Activated CD8-positive, alpha-beta memory T cell treated with anti-CD3 and anti-CD28 coated beads, Interleukin-2, amount 50 U/mL, for 4 hours (primary cell): ENCODE measurements around the gene KCNQ4.

Experiments
- DNase-seq: peaks from one replicate; pipeline ENCODE4 v3.0.0-alpha.2; 2020

The KCNQ4 gene

DNA sequence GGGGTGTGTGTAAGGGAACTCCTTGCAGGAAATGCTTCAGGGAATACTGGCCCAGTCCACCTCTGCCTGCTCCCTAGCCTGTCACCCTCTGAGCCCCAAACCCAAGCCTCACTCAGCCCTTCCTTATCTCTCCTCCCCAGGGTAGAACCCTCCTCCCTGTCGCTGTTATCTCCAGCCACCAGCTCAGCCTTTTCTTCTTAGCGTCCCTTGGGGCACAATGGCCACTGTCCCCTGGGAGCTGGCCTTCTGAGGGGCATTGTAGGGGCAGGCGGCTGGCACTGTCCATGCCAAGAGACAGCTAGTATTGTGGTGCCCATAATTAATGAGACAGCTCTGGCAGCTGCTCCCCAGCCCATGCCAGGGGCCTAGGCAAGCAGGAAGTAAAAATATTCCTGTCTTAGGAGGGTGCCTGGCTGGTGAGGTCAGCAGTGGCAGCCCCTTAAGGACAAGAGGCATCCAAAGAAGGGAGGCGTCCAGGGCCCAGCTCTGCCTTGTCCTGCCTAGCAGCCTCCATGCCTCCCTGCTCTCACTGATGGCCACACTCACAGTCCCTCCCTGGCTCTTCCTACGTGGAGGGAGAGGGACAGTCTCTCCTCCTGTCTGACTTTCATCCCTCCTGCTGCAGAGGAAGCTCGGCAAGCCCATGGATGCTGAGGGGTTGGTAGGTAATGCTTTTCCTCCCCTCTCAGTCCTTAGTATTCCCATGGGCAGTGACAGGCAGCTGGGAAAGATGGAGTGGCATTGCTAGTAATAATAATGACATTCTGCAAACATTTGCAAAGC is 37.5 kb downstream of the KCNQ4 start:
- no peak for DNase-seq

DNA sequence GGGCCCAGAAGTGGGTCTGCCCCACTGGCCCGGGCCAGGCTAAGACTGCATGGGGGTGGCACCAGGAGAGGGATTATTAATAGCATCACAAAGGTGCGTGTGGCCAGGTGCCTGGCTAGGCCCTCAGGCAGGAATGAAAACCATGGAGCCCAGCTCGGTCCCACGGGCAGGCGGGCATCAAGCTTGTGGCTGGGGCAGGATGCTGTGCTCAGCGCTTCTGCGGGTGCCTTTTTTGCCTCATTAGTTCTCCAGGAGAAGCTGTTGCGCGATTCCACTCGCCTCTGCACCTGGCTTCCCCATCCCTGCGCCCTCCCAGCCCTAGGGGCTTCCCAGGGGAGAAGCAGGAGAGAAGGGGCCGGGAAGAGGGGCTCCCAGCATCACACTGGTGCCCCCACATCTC is 39.3 kb downstream of the KCNQ4 start:
- no peak for DNase-seq

DNA sequence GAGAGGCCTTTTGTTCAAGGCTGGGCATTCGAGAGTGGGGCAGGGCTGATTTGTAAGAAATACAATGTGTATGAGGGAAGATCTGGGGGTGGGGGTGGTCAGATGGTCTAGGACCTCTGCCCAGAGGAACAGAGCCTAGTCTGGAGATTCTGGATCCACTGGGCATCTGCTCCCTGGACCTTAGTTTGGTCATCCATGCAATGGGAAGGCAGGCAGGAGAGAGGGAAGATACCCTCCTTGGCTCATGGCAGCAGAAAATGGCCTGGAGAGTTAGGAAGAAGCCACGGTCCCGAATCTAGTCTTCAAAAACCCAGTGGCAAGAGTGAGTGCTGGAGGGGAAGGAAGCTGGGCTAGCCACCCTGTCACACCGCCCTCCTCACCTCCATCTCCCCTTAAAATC is 39.8 kb downstream of the KCNQ4 start:
- no peak for DNase-seq

DNA sequence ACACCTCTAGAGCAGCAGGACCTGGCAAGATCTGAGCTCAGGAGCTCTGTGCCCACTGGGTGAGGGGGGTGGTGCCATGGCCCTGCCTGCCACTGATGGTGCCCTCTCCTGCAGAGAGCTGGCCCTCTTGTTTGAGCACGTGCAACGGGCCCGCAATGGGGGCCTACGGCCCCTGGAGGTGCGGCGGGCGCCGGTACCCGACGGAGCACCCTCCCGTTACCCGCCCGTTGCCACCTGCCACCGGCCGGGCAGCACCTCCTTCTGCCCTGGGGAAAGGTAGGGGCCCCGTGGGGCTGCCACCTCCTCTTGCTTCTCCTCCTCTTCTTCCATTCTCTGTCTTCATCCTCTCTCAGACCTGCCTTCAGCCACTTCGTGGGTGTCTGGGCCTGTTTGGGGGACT is 40.4 kb downstream of the KCNQ4 start:
- no peak for DNase-seq

DNA sequence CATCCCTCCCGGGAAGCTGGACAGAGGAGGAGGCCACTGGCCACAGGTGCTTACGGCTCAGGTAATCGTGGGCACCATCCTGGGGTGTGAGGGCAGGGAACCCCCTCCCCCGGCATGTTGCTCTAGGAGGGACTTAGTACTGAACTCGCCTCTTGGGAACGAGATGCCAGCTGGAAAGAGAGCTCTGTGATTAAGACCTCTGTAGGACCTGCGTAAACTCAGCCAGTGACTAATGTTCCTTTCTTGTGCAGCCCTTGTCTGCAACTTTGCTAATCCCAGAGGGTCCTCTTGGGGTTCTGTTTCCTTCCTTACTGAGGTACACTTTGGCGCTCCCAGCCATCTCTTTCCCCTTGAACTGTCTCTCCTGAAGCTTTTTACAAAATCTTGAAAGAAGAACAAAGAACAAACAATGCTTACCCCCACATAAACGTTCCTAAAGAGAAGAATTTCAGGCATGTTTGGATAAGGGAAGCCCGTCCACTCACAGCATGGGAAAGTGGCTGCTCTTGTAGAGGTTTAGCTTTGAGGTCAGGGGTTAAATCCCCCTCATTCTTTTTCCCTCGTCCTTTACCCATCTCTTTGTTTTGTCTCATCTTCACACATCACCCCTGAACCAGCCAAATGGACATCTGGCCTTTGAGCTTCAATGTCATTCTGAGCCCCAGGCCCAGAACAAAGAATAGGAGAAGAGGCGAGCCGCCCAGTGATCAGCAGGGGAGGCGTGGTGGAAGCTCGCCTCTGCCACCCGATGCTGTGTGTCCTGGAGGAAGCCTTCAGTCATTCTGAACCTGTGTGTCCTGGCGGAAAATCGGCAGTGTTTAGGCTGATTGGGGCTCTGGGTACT is 41.2 kb downstream of the KCNQ4 start:
- DNase-seq, result no peak

DNA sequence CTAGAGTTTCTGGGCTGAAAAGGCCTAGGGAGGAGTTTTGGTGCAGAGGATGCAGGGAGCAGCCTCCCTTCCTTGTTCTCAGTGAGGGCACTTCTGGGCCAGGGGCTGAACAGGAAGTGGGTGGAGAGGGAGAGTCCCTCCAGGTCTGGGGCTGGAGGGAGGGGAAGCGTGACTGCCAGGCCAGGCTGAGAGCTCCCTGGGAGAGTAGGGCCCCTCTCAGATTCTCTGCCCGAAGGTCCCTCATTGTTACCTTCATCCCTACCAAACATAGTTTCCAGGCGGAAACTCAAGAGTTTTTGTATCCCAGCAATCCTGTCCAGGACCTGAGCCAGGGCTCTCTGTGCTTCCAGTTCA is 41.8 kb downstream of the KCNQ4 start:
- DNase-seq, result no peak

- DNase-seq, result no peak
Observed at GRCh38 chr1:40825996-40826395, 42.4 kb downstream of the KCNQ4 start.

DNA sequence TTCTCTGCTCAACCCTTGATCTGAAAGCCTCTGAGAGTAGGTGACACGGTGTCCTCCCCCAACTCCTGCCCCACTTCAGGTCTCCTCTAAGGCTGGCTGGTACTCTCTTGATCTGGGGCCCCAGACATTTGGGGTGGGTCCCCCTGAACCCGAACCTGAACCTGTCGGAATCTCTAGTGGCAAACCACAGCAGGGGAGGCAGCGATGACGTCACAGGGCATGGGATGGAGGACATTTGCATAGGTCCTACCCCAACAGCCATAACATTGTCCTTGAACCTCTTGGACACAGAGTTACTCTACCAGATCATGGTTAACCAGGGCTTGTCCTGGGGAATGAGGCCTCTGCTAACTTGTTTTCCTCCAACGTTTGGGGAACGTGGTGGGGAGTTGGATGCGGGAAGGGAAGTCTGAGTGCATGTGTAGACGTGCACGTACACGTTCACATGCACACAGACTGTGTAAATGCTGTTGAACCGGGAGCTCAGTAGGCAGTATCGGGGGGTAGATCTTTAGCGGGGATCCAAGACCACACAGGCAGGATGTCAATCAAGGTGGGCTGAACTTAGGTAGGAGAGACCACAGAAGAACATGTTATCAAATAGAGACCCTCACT is 46.2 kb downstream of the KCNQ4 start:
- DNase-seq, result no peak

GRCh38 chr1:40830419-40830943 is 46.9 kb downstream of the KCNQ4 start:
- no peak for DNase-seq

DNA sequence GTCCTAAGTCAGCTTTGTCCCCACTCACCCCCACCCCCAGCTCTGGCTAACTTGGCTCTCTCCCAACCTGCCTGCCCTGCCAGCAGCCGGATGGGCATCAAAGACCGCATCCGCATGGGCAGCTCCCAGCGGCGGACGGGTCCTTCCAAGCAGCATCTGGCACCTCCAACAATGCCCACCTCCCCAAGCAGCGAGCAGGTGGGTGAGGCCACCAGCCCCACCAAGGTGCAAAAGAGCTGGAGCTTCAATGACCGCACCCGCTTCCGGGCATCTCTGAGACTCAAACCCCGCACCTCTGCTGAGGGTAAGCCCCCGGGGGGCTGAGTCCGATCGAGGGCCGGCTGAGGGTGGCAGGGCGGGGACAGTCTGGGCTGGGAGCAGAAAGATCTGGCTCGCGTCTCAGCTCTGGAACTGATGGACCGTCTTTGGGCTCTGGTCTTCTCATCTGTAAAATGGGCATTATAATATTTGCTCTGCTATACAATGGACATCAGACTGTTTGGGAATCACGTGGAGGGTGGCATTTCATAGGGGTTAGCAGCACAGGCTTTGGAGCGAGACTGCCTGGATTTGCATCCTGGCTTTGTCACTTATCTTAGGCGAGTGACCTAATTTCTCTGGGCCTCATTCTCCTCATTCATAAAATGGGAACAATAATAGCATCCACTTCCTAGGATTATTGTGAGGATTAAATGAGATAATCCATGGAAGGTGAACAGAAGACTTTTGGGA is 47.6 kb downstream of the KCNQ4 start:
- no peak for DNase-seq

DNA sequence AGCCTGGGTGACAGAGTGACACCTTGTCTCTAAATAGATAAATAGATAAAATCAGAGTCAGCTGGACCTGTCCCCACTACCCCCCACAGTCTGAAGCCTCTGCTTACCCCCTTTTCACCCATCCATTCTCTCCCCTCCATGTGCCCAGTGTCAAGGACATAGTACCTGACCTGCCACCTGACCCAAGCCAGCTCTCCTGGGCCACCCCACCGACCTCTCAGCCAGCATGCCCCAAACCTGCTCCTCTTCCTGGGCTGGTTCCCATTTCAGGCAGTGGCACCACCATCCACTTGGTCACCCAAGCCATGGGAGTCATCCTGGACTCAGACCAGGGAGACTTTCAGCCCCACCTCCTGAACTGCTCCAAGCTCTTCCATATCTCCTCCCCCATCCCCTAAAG is 50.4 kb downstream of the KCNQ4 start:
- DNase-seq, result no peak

- DNase-seq, result no peak
Observed at GRCh38 chr1:40834968-40835545, 51.5 kb downstream of the KCNQ4 start.

DNA sequence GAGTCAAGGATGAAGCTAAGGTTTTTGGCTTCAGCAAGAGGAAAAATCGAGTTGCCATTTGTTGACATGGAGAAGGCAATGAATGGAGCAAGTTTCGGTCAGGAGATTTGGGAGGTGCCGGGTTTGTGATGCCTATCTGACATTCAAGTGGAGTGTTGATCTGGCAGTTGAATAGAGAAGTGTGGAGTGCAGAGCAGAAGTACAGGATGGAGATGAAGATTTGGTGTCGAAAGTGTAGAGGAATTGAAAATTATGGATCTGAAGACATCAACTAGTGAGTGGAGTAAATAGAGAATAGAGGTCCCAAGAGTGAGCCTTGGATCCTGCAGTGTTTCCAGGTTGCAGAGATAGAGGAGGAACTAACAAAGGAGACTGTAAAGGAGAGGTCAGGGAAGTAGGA is 52.7 kb downstream of the KCNQ4 start:
- DNase-seq, result no peak

DNA sequence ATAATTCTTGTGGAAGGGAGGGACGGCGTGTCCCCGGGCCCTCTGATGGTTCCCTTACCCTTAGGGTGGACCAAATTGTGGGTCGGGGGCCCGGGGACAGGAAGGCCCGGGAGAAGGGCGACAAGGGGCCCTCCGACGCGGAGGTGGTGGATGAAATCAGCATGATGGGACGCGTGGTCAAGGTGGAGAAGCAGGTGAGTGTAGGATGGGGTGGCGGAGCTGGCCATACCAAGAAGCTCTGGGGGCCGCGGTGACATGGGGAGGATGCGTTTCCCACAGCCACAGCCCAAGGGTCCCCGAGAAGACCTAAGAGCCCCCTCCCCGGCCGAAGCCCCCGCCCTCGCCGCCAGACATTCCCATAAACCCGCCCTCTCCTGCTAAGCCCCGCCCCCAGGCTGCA is 54.0 kb downstream of the KCNQ4 start:
- no peak for DNase-seq

DNA sequence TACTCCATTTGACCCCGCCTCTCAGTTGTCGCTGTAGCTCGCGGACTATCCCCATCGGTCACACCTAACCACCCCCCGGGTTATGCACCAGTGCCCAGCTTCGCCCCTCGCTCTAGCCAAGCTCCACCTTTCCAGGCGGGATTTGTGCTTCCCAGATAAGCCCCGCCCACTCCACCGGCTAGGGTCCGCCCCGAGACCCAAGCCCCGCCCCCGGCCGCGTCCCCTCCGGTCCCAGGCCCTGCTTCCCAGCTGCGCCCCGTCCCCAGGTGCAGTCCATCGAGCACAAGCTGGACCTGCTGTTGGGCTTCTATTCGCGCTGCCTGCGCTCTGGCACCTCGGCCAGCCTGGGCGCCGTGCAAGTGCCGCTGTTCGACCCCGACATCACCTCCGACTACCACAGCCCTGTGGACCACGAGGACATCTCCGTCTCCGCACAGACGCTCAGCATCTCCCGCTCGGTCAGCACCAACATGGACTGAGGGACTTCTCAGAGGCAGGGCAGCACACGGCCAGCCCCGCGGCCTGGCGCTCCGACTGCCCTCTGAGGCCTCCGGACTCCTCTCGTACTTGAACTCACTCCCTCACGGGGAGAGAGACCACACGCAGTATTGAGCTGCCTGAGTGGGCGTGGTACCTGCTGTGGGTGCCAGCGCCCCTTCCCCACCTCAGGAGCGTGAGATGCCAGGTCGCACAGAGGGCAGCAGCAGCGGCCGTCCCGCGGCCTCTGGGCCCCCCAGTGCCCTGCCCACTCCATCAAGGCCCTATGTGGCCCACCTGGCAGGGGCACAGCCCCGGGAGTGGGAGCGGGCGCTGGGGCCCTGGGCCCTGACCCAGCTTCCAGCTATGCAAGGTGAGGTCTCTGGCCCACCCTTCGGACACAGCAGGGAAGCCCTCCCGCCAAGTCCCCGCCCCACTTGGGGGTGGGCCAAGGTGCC is 54.7 kb downstream of the KCNQ4 start:
- no peak for DNase-seq

DNA sequence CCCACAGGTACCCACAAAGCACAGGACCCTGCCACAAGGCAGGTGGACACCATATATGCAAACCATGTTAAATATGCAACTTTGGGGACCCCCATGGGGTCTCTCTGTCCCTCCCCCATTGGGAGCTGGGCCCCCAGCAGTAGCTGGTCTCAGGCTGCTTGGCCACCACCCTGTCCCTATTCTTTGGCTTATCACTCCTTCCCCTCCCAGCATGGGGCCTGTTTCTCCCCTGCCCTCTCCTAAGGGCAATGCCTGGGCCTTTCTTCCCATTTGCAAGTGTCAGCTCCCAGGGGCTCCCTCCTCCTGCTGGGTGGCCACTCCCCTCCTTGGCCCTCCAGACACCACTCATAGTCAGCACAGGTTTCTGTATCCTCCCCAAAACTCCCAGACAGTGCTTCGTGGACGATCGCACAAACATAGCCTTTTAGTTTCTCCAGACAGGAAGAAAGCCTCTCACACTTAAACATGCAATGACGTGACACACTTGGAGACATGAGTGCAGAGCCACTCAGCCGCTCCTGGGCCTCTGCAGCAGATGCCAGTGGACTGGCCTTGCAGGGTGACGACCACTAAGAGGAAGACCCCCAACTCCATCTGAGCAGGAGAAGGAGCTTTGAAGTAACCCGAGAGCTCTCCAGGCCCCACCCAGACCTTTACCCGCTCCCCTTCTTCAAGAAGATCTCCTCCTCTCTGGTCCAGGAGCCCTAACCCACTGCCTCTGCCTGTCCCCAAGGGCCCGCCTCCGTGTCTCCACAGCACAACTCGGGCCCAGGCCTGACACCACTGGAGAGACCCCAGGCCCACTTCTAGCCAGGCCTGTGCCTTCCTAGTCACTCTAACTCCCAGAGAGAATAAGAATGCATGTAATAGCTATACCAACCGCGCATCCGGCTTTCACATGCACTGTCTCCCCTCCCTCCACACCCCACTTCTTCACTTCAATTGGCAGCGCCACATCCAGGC is 55.7 kb downstream of the KCNQ4 start:
- no peak for DNase-seq

GRCh38 chr1:40839943-40840335 is 56.4 kb downstream of the KCNQ4 start:
- no peak for DNase-seq

- no peak for DNase-seq
Observed at GRCh38 chr1:40840526-40841323, 57.1 kb downstream of the KCNQ4 start.

DNA sequence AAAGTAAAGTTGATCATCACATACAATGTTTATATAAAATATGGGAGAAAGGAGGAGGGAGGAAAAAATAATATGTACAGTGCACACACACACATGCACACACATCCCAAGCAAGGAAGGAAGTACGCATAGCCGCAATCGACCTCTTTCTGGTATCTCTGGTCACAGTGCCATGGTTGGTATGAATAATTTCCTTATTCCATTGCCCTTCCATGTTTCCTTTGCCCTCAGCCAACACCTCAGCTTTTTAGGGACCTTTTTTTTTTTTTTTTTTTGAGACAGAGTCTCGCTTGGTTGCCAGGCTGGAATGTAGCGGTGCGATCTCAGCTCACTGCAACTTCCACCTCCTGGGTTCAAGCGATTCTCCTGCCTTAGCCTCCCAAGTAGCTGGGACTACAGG is 58.0 kb downstream of the KCNQ4 start:
- DNase-seq, result no peak
